ENCODE results near the gene RPS6KA1.

DNA sequence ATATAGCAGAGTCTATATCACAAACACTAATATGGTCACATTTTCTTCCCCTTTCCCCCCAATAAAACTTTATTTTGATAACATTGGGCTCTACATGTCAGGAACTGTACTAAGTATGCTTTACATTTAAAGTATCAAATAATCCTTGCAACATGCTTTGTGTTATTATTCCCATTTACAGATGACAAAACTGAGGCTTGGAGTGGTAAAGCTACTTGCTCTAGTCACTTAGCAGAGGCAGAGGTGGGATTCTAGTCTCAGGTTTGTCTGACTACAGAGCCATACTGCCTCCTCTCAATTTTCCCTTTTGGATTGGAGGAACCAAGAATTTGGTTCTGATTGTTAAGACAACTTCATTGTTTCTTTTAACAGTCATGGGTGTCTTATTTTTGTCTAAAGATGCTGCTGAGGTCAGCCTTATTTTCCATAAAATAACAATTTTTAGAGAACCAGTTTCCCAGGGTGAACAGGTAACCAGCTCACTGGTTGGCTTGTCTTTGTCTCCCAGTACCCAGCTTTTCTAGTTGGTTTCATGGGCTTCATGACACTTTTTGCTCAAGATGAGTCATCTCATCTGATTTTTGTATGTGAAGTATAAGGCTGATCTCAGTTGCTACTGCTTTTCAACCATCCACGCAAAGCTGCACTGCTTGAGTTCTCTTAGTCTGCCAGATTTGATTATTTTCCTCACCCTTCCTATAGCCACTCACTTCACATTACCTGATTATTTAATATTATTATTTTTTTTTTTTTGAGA, 85.3 kb downstream of the RPS6KA1 start:
- TF ChIP-seq POLR2AphosphoS5 (IDR thresholded peaks at IDR 0.05) (no peak), EP300 (IDR thresholded peaks at IDR 0.05; ENCODE audit: low read depth) (no peak)
- TF ChIP-seq, protein P1, sequence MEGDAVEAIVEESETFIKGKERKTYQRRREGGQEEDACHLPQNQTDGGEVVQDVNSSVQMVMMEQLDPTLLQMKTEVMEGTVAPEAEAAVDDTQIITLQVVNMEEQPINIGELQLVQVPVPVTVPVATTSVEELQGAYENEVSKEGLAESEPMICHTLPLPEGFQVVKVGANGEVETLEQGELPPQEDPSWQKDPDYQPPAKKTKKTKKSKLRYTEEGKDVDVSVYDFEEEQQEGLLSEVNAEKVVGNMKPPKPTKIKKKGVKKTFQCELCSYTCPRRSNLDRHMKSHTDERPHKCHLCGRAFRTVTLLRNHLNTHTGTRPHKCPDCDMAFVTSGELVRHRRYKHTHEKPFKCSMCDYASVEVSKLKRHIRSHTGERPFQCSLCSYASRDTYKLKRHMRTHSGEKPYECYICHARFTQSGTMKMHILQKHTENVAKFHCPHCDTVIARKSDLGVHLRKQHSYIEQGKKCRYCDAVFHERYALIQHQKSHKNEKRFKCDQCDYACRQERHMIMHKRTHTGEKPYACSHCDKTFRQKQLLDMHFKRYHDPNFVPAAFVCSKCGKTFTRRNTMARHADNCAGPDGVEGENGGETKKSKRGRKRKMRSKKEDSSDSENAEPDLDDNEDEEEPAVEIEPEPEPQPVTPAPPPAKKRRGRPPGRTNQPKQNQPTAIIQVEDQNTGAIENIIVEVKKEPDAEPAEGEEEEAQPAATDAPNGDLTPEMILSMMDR (IDR thresholded peaks at IDR 0.05), result no peak
